Ovary (tissue), 3 donors: ENCODE measurements around the gene SIGLEC1.

ENCODE experiments used
- EP300 ChIP-seq: sonication (generic); formaldehyde crosslinking; IDR thresholded peaks from one replicate; pipeline ENCODE4 v1.6.1; 2017; ENCODE audit warnings: antibody characterized with exemption
- POLR2A ChIP-seq: fragments of 450-650 bp; IDR thresholded peaks from one replicate; pipeline ENCODE4 v1.6.1; 2017; ENCODE audit warnings: antibody characterized with exemption, mild to moderate bottlenecking, moderate library complexity
- TF ChIP-seq, protein P1 (sequence below), 3 donors: fragments of 450-650 bp in 2 of 3; fragments of 200-600 bp in 1 of 3; IDR thresholded peaks; one replicate each; pipeline versions ENCODE4 v1.5.1 to v1.8.0; 2016 to 2022; ENCODE audit warnings: antibody characterized with exemption in 3 of 3, mild to moderate bottlenecking in 1 of 3
- donor health status: DM: no; HTN: no; CAD: no.

DNA sequence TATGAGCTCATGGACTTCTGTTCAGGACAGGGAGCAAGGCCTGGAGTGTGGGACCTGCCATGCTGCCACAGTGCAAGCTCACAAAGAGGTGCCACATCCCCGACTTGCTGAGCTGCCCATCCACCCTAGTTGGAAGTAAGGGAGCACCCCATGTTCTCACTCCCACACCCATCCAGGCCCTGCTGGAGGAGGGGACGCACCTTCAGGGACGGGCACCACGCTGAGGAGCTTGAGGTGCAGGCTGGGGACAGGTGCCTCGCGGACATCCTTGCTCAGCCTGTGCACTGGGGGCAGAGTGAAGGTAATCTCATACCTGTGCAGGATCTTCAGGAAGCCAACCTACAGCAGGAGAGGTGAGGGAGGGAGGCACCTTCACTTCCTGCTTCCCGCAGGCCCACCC is 42.9 kb upstream of the SIGLEC1 start:
- TF ChIP-seq EP300 (no peak), POLR2A (no peak)
- TF ChIP-seq, protein P1, sequence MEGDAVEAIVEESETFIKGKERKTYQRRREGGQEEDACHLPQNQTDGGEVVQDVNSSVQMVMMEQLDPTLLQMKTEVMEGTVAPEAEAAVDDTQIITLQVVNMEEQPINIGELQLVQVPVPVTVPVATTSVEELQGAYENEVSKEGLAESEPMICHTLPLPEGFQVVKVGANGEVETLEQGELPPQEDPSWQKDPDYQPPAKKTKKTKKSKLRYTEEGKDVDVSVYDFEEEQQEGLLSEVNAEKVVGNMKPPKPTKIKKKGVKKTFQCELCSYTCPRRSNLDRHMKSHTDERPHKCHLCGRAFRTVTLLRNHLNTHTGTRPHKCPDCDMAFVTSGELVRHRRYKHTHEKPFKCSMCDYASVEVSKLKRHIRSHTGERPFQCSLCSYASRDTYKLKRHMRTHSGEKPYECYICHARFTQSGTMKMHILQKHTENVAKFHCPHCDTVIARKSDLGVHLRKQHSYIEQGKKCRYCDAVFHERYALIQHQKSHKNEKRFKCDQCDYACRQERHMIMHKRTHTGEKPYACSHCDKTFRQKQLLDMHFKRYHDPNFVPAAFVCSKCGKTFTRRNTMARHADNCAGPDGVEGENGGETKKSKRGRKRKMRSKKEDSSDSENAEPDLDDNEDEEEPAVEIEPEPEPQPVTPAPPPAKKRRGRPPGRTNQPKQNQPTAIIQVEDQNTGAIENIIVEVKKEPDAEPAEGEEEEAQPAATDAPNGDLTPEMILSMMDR (IDR thresholded peaks at IDR 0.05), result no peak
